B cell (primary cell): ENCODE measurements around the gene KRTAP4-5. TPM values are rescaled to one million over a fixed set of nuclear protein-coding genes. Genes with fewer than 3 reads are reported as not detected.

Source experiments
- ATAC-seq: fragments of 200-7000 bp; cut with Tn5 transposase; one replicate; pipeline ENCODE4 v1.10.0; 2021; ENCODE audit warnings: low read depth, mild to moderate bottlenecking, moderate number of reproducible peaks, moderate library complexity
- CTCF ChIA-PET: fragments of 350-600 bp; sonication (Branson Sonifier 250); formaldehyde crosslinking; loops from one replicate; lab custom pipeline; 2021; ENCODE audit warnings: antibody characterized with exemption, inconsistent platforms; lab: Charles Lee
- POLR2A ChIA-PET: fragments of 350-600 bp; sonication (Branson Sonifier 250); formaldehyde crosslinking; loops from one replicate; lab custom pipeline; 2021; ENCODE audit warnings: antibody characterized with exemption; lab: Charles Lee
- DNase-seq: peaks from one replicate; pipeline ENCODE4 v3.0.0; 2013
- H2AFZ ChIP-seq: 2 replicates; pipeline ENCODE4 v1.6.1; 2012; ENCODE audit warnings: mild to moderate bottlenecking, low read depth, low read length; ENCODE audit not compliant: insufficient read depth, poor library complexity, severe bottlenecking
- H3K27ac ChIP-seq, 2 donors: 1 replicate in 1 of 2; 2 replicates in 1 of 2; pipeline ENCODE4 v1.5.1; 2012 to 2013; ENCODE audit warnings: low read length in 2 of 2, mild to moderate bottlenecking in 2 of 2, moderate library complexity in 1 of 2
- H3K27me3 ChIP-seq, 4 experiments: fragments of 200-600 bp in 1 of 4; sonication (generic) in 1 of 4; replicated peaks in 1 of 4; 1 replicate in 2 of 4; 2 replicates in 2 of 4; pipeline versions ENCODE4 v1.6.1 to v1.7.0; 2013 to 2016; ENCODE audit warnings: low read length in 3 of 4, mild to moderate bottlenecking in 2 of 4, mixed read lengths in 1 of 4, moderate library complexity in 1 of 4; ENCODE audit not compliant: insufficient read depth in 4 of 4, control insufficient read depth in 3 of 4; ENCODE audit errors: control extremely low read depth in 1 of 4
- H3K36me3 ChIP-seq, 2 experiments: replicated peaks in 1 of 2; 1 replicate in 1 of 2; 2 replicates in 1 of 2; pipeline versions ENCODE4 v1.6.1 to v1.7.1; 2013; ENCODE audit warnings: low read length in 1 of 2; ENCODE audit not compliant: insufficient read depth in 2 of 2, control insufficient read depth in 1 of 2; ENCODE audit errors: control extremely low read depth in 1 of 2, extremely low read depth in 1 of 2
- H3K4me1 ChIP-seq, 2 donors: fragments of 200-600 bp in 1 of 2; sonication (generic) in 1 of 2; 1 replicate in 1 of 2; 2 replicates in 1 of 2; pipeline versions ENCODE4 v1.5.1 to v1.6.1; 2013 to 2017; ENCODE audit warnings: low read length in 2 of 2; ENCODE audit not compliant: control insufficient read depth in 2 of 2, insufficient read depth in 2 of 2
- H3K4me2 ChIP-seq: replicated peaks from 2 replicates; pipeline ENCODE3; 2012; ENCODE audit warnings: mild to moderate bottlenecking, low read depth, low read length; ENCODE audit not compliant: poor library complexity, severe bottlenecking
- H3K4me3 ChIP-seq, 5 experiments: fragments of 200-600 bp in 1 of 5; sonication (generic) in 1 of 5; 1 replicate in 3 of 5; 2 replicates in 2 of 5; pipeline versions ENCODE4 v1.5.1 to v1.7.0; 2011 to 2016; ENCODE audit warnings: low read length in 4 of 5, mild to moderate bottlenecking in 4 of 5, low read depth in 2 of 5, control low read depth in 1 of 5, moderate library complexity in 1 of 5; ENCODE audit not compliant: insufficient read depth in 1 of 5; ENCODE audit errors: control extremely low read depth in 1 of 5, extremely low read depth in 1 of 5
- H3K79me2 ChIP-seq: fragments of 200-600 bp; sonication (generic); one replicate; pipeline ENCODE4 v1.6.0; 2016; ENCODE audit warnings: low read length; ENCODE audit not compliant: control insufficient read depth, insufficient read depth
- H3K9ac ChIP-seq: fragments of 200-600 bp; sonication (generic); 2 replicates; pipeline ENCODE4 v1.6.1; 2017; ENCODE audit warnings: mild to moderate bottlenecking, low read length, moderate library complexity
- H3K9me3 ChIP-seq, 3 donors: one replicate each; pipeline versions ENCODE4 v1.6.1 to v1.7.1; 2013; ENCODE audit warnings: low read length in 2 of 3; ENCODE audit not compliant: control insufficient read depth in 2 of 3, insufficient read depth in 1 of 3; ENCODE audit errors: control extremely low read depth in 1 of 3
- H4K20me1 ChIP-seq: 2 replicates; pipeline ENCODE4 v1.6.0; 2012; ENCODE audit warnings: mild to moderate bottlenecking, low read length; ENCODE audit not compliant: insufficient read depth, control insufficient read depth, poor library complexity, severe bottlenecking
- H3K27ac Mint-ChIP-seq: one replicate; pipeline ENCODE4 v1.8.0; 2021; ENCODE audit warnings: mixed read lengths
- H3K27me3 Mint-ChIP-seq: one replicate; pipeline ENCODE4 v1.8.0; 2021; ENCODE audit warnings: mixed read lengths
- H3K4me1 Mint-ChIP-seq: one replicate; pipeline ENCODE4 v1.8.0; 2021; ENCODE audit warnings: mixed read lengths
- H3K4me3 Mint-ChIP-seq: one replicate; pipeline ENCODE4 v1.8.0; 2021; ENCODE audit warnings: mixed read lengths
- H3K9me3 Mint-ChIP-seq: one replicate; pipeline ENCODE4 v1.8.0; 2022; ENCODE audit warnings: mixed read lengths; ENCODE audit not compliant: insufficient read depth
- EZH2 ChIP-seq: IDR thresholded peaks from 2 replicates; pipeline ENCODE4 v1.6.1; 2012; ENCODE audit warnings: borderline replicate concordance, low read depth, mild to moderate bottlenecking, moderate library complexity, low read length; ENCODE audit not compliant: insufficient read depth, poor library complexity, severe bottlenecking
- WGBS: methylation state at CpG from one replicate; pipeline ENCODE4 v1.1.5; 2013; ENCODE audit warnings: missing lambda C conversion rate; ENCODE audit not compliant: insufficient coverage; 5-methylcytosine and 5-hydroxymethylcytosine counted together
- intact Hi-C: fragments of 100-400 bp; cut with micrococcal nuclease; formaldehyde crosslinking; loops from one replicate; pipeline ENCODE4 v1.10.0; 2022
- polyA plus RNA-seq: library from polyadenylated mRNA; depleted of rRNA; stranded (reverse); fragments of >200 nt; gene quantifications from 2 replicates; pipeline ENCODE4 v1.2.3, GENCODE V29; 2012
- total RNA-seq, 2 donors: library from RNA; stranded (reverse); fragments of 120-200 nt in 1 of 2; gene quantifications; 1 replicate in 1 of 2; 2 replicates in 1 of 2; pipeline versions ENCODE4 v1.2.3 to v1.2.4, GENCODE V29; 2013 to 2022
- TF ChIP-seq, protein P1 (sequence below): fragments of 200-600 bp; IDR thresholded peaks from one replicate; pipeline ENCODE4 v1.8.0; 2022; ENCODE audit warnings: antibody characterized with exemption, mild to moderate bottlenecking

Gene KRTAP4-5
- total and polyA plus RNA-seq, 2 donors (not counting 1 experiment from before 2014, with no cell fraction given) = not detected

DNA sequence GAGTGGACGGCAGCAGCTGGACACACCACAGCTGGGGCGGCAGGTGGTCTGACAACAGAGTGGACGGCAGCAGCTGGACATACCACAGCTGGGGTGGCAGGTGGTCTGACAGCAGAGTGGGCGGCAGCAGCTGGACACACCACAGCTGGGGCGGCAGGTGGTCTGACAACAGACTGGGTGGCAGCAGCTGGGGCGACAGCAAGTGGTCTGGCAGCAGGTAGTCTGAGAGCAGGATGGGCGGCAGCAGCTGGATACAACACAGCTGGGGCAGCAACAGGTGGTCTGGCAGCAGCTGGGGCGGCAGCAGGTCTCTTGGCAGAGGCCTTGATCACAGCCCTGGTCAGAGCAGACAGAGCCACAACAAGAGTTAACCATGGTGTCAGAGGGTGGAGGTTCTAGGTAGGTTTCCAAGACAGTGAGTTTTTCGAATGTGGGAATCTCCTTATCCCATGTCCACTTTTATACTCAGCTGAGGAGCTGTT is 34.9 kb upstream of the KRTAP4-5 start, which contains the start of gene KRTAP4-1:
TSS of gene KRTAP4-1 (minus strand) at position 432 of the 482 bp plus-strand sequence. CDS start at position 375, 57 bp downstream.
- H3K4me1 ChIP-seq = no peaks in the 10 kb centered on the region
- intact Hi-C loops = no loop called here
- H3K9ac ChIP-seq = no peak within 1 kb of the TSS
- no peaks in the 10 kb centered on the region for H3K9me3 Mint-ChIP-seq
- DNase-seq (no peak), ATAC-seq (no peak)
- H3K9me3 ChIP-seq = no peaks in the 10 kb centered on the region
- H3K27ac Mint-ChIP-seq = no peak within 1 kb of the TSS
- H3K27me3 ChIP-seq = no peaks in the 10 kb centered on the region
- ChIA-PET CTCF (no interaction called here), POLR2A (no interaction called here)
- H2AFZ ChIP-seq = no peak within 1 kb of the TSS
- no peaks in the 10 kb centered on the region for H4K20me1 ChIP-seq
- no peaks in the 10 kb centered on the region for H3K79me2 ChIP-seq
- H3K4me2 ChIP-seq = no peak within 1 kb of the TSS
- no peak for TF ChIP-seq EZH2
- TF ChIP-seq, protein P1, sequence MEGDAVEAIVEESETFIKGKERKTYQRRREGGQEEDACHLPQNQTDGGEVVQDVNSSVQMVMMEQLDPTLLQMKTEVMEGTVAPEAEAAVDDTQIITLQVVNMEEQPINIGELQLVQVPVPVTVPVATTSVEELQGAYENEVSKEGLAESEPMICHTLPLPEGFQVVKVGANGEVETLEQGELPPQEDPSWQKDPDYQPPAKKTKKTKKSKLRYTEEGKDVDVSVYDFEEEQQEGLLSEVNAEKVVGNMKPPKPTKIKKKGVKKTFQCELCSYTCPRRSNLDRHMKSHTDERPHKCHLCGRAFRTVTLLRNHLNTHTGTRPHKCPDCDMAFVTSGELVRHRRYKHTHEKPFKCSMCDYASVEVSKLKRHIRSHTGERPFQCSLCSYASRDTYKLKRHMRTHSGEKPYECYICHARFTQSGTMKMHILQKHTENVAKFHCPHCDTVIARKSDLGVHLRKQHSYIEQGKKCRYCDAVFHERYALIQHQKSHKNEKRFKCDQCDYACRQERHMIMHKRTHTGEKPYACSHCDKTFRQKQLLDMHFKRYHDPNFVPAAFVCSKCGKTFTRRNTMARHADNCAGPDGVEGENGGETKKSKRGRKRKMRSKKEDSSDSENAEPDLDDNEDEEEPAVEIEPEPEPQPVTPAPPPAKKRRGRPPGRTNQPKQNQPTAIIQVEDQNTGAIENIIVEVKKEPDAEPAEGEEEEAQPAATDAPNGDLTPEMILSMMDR = no peak
- no peak within 1 kb of the TSS for H3K4me3 Mint-ChIP-seq
- H3K27me3 Mint-ChIP-seq = peaks cover 28% of the 10 kb centered on the region
- no peaks in the 10 kb centered on the region for H3K4me1 Mint-ChIP-seq
- H3K4me3 ChIP-seq = no peak within 1 kb of the TSS
- no peak within 1 kb of the TSS for H3K27ac ChIP-seq
- 89% methylated on average over 8 of the region's 9 CpGs for WGBS
- no peaks in the 10 kb centered on the region for H3K36me3 ChIP-seq

DNA sequence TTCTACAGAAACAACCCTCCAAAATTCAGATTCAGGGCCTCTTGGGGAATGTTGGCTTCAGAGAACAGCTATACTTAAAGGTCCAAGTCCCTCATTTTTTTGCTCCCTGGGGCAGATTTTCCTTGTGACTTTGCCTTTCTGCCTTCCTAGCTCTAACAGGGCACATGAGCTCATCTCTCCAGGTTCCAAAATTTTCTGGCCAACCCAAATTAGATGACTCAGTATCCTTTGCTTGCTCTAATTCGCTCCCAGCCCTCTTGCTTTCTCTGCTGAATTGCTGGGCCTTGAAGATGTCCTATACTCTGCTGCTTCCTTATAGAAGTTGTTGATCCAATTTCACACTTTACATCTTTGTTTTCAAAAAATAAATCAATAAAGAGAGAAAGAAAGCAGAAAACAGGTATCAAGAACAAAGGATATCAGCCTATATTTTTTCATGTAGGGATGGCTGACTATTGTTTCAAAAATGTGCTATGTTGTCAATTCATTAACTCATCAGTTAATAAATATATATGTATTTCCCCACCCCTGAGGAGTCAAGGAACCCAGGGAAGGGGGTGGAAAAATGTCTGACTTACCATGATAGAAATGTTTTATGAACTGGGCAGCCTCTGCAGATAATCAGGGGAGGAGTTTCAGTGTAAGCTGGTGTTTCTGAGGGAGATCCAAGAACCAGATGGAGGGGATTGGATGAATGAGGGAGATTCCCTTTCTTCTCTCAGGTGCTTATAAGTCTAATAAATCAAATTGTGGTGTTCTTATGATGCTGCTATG is 29.4 kb upstream of the KRTAP4-5 start:
- ChIA-PET POLR2A (no interaction called here), CTCF (interaction anchor here (1.2 kb wide), 1 partner anchor 10 kb away, joined by 3 read pairs; no protein-coding TSS in a partner anchor)
- WGBS = 100% methylated on average over 1 of the region's 1 CpG
- H2AFZ ChIP-seq = no peak overlapping the region
- peaks cover under 1% of the 10 kb centered on the region for H3K27me3 Mint-ChIP-seq
- no peak overlapping the region for H3K27ac ChIP-seq
- no peaks in the 10 kb centered on the region for H3K36me3 ChIP-seq
- H3K4me1 ChIP-seq = peaks cover 39 to 41% of the 10 kb centered on the region in 2 donors
- intact Hi-C loops = loop anchor here (5.0 kb wide), 1 partner anchor 62 kb away; the partner anchor contains the start of gene KRTAP4-11
- no peak overlapping the region for H3K27ac Mint-ChIP-seq
- no peak overlapping the region for H3K4me2 ChIP-seq
- H4K20me1 ChIP-seq = no peaks in the 10 kb centered on the region
- no peaks in the 10 kb centered on the region for H3K79me2 ChIP-seq
- no peaks in the 10 kb centered on the region for H3K9me3 ChIP-seq
- TF ChIP-seq, protein P1 = no peak
- TF ChIP-seq EZH2 = no peak
- ATAC-seq (no peak), DNase-seq (no peak)
- H3K9me3 Mint-ChIP-seq = no peaks in the 10 kb centered on the region
- no peak overlapping the region for H3K9ac ChIP-seq
- H3K4me1 Mint-ChIP-seq = peaks cover 42% of the 10 kb centered on the region
- no peak overlapping the region for H3K4me3 ChIP-seq
- H3K4me3 Mint-ChIP-seq = no peak overlapping the region
- no peaks in the 10 kb centered on the region for H3K27me3 ChIP-seq
